K562 (cell line): ENCODE data around the gene CCNYL1. TPM values are rescaled to one million over a fixed set of nuclear protein-coding genes. Genes with fewer than 3 reads are reported as not detected.
A peak's percentile ranks its signal among the peaks of the same experiment; 100 is the strongest.

ENCODE experiments used
- ATAC-seq: fragments of 200-7000 bp; cut with Tn5 transposase; 3 replicates; pipeline ENCODE4 v1.9.1; 2020; ENCODE audit warnings: moderate library complexity
- BruUV-seq: library from RNA; stranded (reverse); fragments of 400-500 nt; replicated peaks from 2 replicates; lab custom pipeline; 2021; lab: Mats Ljungman, UMichigan
- CTCF ChIA-PET: fragments of 300-600 bp; formaldehyde crosslinking; extraction: SDS; loops from one replicate; lab custom pipeline; 2021; ENCODE audit warnings: low intra/inter-chr PET ratio; lab: Yijun Ruan, JAX
- POLR2A ChIA-PET: fragments of 300-600, 350-650 bp; sonication (Branson Sonifier 250); formaldehyde crosslinking; extraction: SDS; loops from one replicate; lab custom pipeline; 2021; ENCODE audit warnings: antibody characterized with exemption, inconsistent platforms; lab: Yijun Ruan, JAX
- DNase-seq, 4 experiments: peaks; one replicate each; pipeline versions ENCODE4 v3.0.0 to v3.0.0-alpha.2; 2011 to 2018; ENCODE audit warnings: low spot score in 3 of 4, mixed read lengths in 3 of 4; ENCODE audit errors: extremely low read depth in 1 of 4
- FAIRE-seq: peaks from 2 replicates; lab custom pipeline; 2011; peaks lifted over from hg19 to GRCh38; lab: Jason Lieb, UNC
- H2AFZ ChIP-seq: 2 replicates; pipeline ENCODE4 v1.6.0; 2011; ENCODE audit warnings: low read depth, low read length, control low read depth, inconsistent platforms
- H3K27ac ChIP-seq: fragments of 200-600 bp; 3 replicates; pipeline ENCODE4 v1.8.0; 2011; ENCODE audit warnings: low read depth, mild to moderate bottlenecking, control low read depth, inconsistent platforms, low read length, moderate library complexity, mixed read lengths; ENCODE audit errors: extremely low read depth
- H3K27me3 ChIP-seq, 2 experiments: fragments of 300-600 bp in 1 of 2; 2 replicates in 1 of 2; 3 replicates in 1 of 2; pipeline versions ENCODE4 v1.6.0 to v1.8.0; 2011; ENCODE audit warnings: inconsistent platforms in 2 of 2, low read length in 2 of 2, mild to moderate bottlenecking in 1 of 2, mixed read lengths in 1 of 2, moderate library complexity in 1 of 2; ENCODE audit not compliant: control insufficient read depth in 2 of 2, insufficient read depth in 2 of 2
- H3K36me3 ChIP-seq: fragments of 300-600 bp; 3 replicates; pipeline ENCODE4 v1.8.0; 2011; ENCODE audit warnings: mild to moderate bottlenecking, low read length, inconsistent platforms; ENCODE audit not compliant: control insufficient read depth, insufficient read depth
- H3K4me1 ChIP-seq, 2 experiments: fragments of 200-600 bp in 1 of 2; replicated peaks in 1 of 2; 2 replicates in 1 of 2; 3 replicates in 1 of 2; pipeline versions ENCODE4 v1.5.1 to v1.8.0; 2011; ENCODE audit warnings: inconsistent platforms in 2 of 2, low read length in 2 of 2, mild to moderate bottlenecking in 1 of 2, mixed read lengths in 1 of 2, moderate library complexity in 1 of 2; ENCODE audit not compliant: control insufficient read depth in 2 of 2, insufficient read depth in 2 of 2
- H3K4me2 ChIP-seq: 2 replicates; pipeline ENCODE4 v1.6.1; 2011; ENCODE audit warnings: low read length, control low read depth, inconsistent platforms, mixed read lengths; ENCODE audit not compliant: insufficient read depth
- H3K4me3 ChIP-seq: fragments of 200-600 bp; sonication (generic), shearing (Covaris generic); 2 replicates; pipeline ENCODE4 v1.5.1; 2016; ENCODE audit warnings: control low read depth, inconsistent platforms
- H3K79me2 ChIP-seq: fragments of 200-600 bp; 3 replicates; pipeline ENCODE4 v1.8.0; 2011; ENCODE audit warnings: low read length, inconsistent platforms; ENCODE audit not compliant: control insufficient read depth, insufficient read depth
- H3K9ac ChIP-seq, 2 experiments: 2 replicates each; pipeline versions ENCODE4 v1.6.0 to v1.6.1; 2011; ENCODE audit warnings: low read depth in 2 of 2, low read length in 2 of 2, control low read depth in 1 of 2, inconsistent platforms in 1 of 2, mild to moderate bottlenecking in 1 of 2, mixed read lengths in 1 of 2; ENCODE audit not compliant: insufficient read depth in 1 of 2
- H3K9me1 ChIP-seq: one replicate; pipeline ENCODE4 v1.6.0; 2011; ENCODE audit warnings: inconsistent platforms, mild to moderate bottlenecking, low read length, moderate library complexity; ENCODE audit not compliant: control insufficient read depth, insufficient read depth
- H3K9me3 ChIP-seq: replicated peaks from 2 replicates; pipeline ENCODE4 v1.5.1; 2011; ENCODE audit warnings: low read depth, low read length, inconsistent platforms; ENCODE audit not compliant: control insufficient read depth, insufficient read depth
- H4K20me1 ChIP-seq: replicated peaks from 2 replicates; pipeline ENCODE4 v1.6.1; 2011; ENCODE audit warnings: low read length, inconsistent platforms, mixed read lengths; ENCODE audit not compliant: control insufficient read depth, insufficient read depth
- AFF1 ChIP-seq, 2 experiments: fragments of 450-650 bp; IDR thresholded peaks; 2 replicates each; pipeline ENCODE4 v1.6.1; 2018; ENCODE audit warnings: mild to moderate bottlenecking in 2 of 2, low read depth in 1 of 2; ENCODE audit not compliant: partially characterized antibody in 2 of 2
- ARHGAP35 ChIP-seq: fragments of 450-650 bp; IDR thresholded peaks from 2 replicates; pipeline ENCODE4 v1.6.1; 2018; ENCODE audit not compliant: partially characterized antibody
- BCL6 ChIP-seq: fragments of 250-450 bp; sonication (Bioruptor Pico); IDR thresholded peaks from 2 replicates; pipeline ENCODE4 v1.4.0; 2020
- GATA2 ChIP-seq: sonication (generic); formaldehyde crosslinking; IDR thresholded peaks from 2 replicates; pipeline ENCODE4 v1.4.0; 2020; ENCODE audit warnings: mild to moderate bottlenecking, missing genetic modification reagents
- PCBP1 ChIP-seq: fragments of 200-400 bp; formaldehyde crosslinking; IDR thresholded peaks from 2 replicates; pipeline ENCODE4 v1.6.1; 2018; ENCODE audit warnings: mild to moderate bottlenecking, low read depth, low read length; ENCODE audit not compliant: poor library complexity, severe bottlenecking
- SLC30A9 ChIP-seq: fragments of 250-450 bp; sonication (Bioruptor Pico); IDR thresholded peaks from 2 replicates; pipeline ENCODE4 v1.8.0; 2022; ENCODE audit warnings: mild to moderate bottlenecking, moderate library complexity
- TFE3 ChIP-seq: fragments of 450-650 bp; formaldehyde crosslinking; IDR thresholded peaks from 2 replicates; pipeline ENCODE4 v1.4.0; 2020; ENCODE audit warnings: mild to moderate bottlenecking, mixed read lengths
- ZNF589 ChIP-seq: fragments of 200-800 bp; sonication (Bioruptor generic); IDR thresholded peaks from 2 replicates; pipeline ENCODE4 v1.6.1; 2016; ENCODE audit warnings: low read depth, missing genetic modification characterization, missing compliant biosample characterization
- WGBS: fragments of 100-300 bp; shearing (Covaris generic); methylation state at CpG from one replicate; pipeline ENCODE4 v1.1.6; 2016; ENCODE audit warnings: low coverage, mixed read lengths; ENCODE audit not compliant: insufficient coverage; ENCODE audit errors: missing lambda C conversion rate; 5-methylcytosine and 5-hydroxymethylcytosine counted together
- in situ Hi-C: fragments of 300-500 bp; cut with MboI; formaldehyde crosslinking; loops from 4 replicates; pipeline ENCODE4 v1.15.0; 2018; ENCODE audit warnings: inconsistent platforms, mixed read lengths
- intact Hi-C: fragments of 100-400 bp; cut with micrococcal nuclease; formaldehyde crosslinking; loops from 2 replicates; pipeline ENCODE4 v1.14.2; 2022
- polyA plus RNA-seq, 8 experiments: library from polyadenylated mRNA; depleted of rRNA in 4 of 8; stranded (reverse) in 5 of 8; unstranded in 3 of 8; fragments of >200 nt; fragmentation: Nextera tagmentation in 2 of 8; fragmentation: Illumina TruSeq in 1 of 8; extraction: Ambion mirVana in 2 of 8; extraction: Trizol in 1 of 8; gene quantifications; 2 replicates each; pipeline versions ENCODE4 v1.2.1 to v1.2.3, GENCODE V29; 2011 to 2014; ENCODE audit warnings: inconsistent platforms in 1 of 8, missing spikeins in 1 of 8
- total RNA-seq, 7 experiments: library from RNA; depleted of rRNA in 6 of 7; stranded (reverse); fragments of >200 nt in 6 of 7; fragmentation: Illumina TruSeq in 2 of 7; extraction: Trizol in 2 of 7; gene quantifications; 2 replicates each; pipeline versions ENCODE4 v1.2.1 to v1.2.3, GENCODE V29; 2011 to 2021; ENCODE audit warnings: low replicate concordance in 1 of 7

Gene CCNYL1
- total and polyA plus RNA-seq, 9 of the 15 experiments (the other 6 are each of a cell fraction or from before 2014, with no cell fraction given), result 1.9 to 7.5 (median 4.7) TPM

- intact Hi-C loops (no loop called here), in situ Hi-C loops (no loop called here)
- Histone ChIP-seq H3K27me3 (no peaks in the 10 kb centered on the region), H3K36me3 (no peaks in the 10 kb centered on the region), H3K79me2 (no peaks in the 10 kb centered on the region)
- ChIA-PET POLR2A (interaction anchor here (0.7 kb wide), 1 partner anchor 10 kb away, joined by 3 read pairs; no protein-coding TSS in a partner anchor), CTCF (no interaction called here)
- TF ChIP-seq ARHGAP35 (no peak), TFE3 (CRISPR knock-in tag) (no peak)
- TF ChIP-seq, all 486 proteins: peak for 0
- Histone ChIP-seq H4K20me1 (no peaks in the 10 kb centered on the region), H3K9me1 (no peaks in the 10 kb centered on the region), H3K4me2 (no peak overlapping the region), H3K4me1 (peaks cover 6 to 8% of the 10 kb centered on the region in 2 experiments; a peak in 3 of 5 replicates), H3K9me3 (no peaks in the 10 kb centered on the region), H2AFZ (no peak overlapping the region), H3K4me3 (no peak overlapping the region), H3K27ac (no peak overlapping the region), H3K9ac (no peak overlapping the region)
- DNase-seq (no peak), FAIRE-seq (no peak), ATAC-seq (no peak)
- no TSS peak for BruUV-seq
- WGBS, result 51% methylated on average over 2 of the region's 3 CpGs
These were observed 75.6 kb downstream of the CCNYL1 start for GRCh38 chr2:207787017-207787416.

- BruUV-seq, result no TSS peak
- TF ChIP-seq AFF1 (IDR thresholded peaks at IDR 0.05; ENCODE audit: low read depth in 1 of 2, partially characterized antibody in 2 of 2), result no peak
- no peak for TF ChIP-seq SLC30A9 (CRISPR knock-in tag)
- TF ChIP-seq GATA2 (CRISPR knock-in tag), result no peak
- no peak for TF ChIP-seq PCBP1
- no peak for TF ChIP-seq ZNF589 (CRISPR knock-in tag)
- no peak for TF ChIP-seq BCL6 (CRISPR knock-in tag)
These were observed 76.4 kb downstream of the CCNYL1 start for GRCh38 chr2:207787800-207788199.

More at GRCh38 chr2:207787800-207788199, 76.4 kb downstream of the CCNYL1 start:
- ATAC-seq (no peak), FAIRE-seq (no peak), DNase-seq (no peak)
- no peak overlapping the region for H3K4me3 ChIP-seq
- H2AFZ ChIP-seq, result peak overlapping the region; percentile 17; the same call in 1 of the 2 replicates
- no peaks in the 10 kb centered on the region for H3K36me3 ChIP-seq
- H3K9me1 ChIP-seq, result no peaks in the 10 kb centered on the region
- H3K9ac ChIP-seq, result peak overlapping the region in 1 of 2 experiments; percentile 58; a peak in 1 of 4 replicates
- H4K20me1 ChIP-seq, result no peaks in the 10 kb centered on the region
- ChIA-PET CTCF (no interaction called here), POLR2A (no interaction called here)
- 58% methylated on average over 4 of the region's 4 CpGs for WGBS
- intact Hi-C loops (no loop called here), in situ Hi-C loops (no loop called here)
- H3K27ac ChIP-seq, result no peak overlapping the region
- H3K4me2 ChIP-seq, result no peak overlapping the region
- peaks cover 8 to 11% of the 10 kb centered on the region in 2 experiments; a peak in 4 of 5 replicates for H3K4me1 ChIP-seq
- H3K9me3 ChIP-seq, result no peaks in the 10 kb centered on the region
- no peaks in the 10 kb centered on the region for H3K27me3 ChIP-seq
- H3K79me2 ChIP-seq, result no peaks in the 10 kb centered on the region
